GM18499 (cell line): Measurements from ENCODE around the gene MAPK10.
"Not testable (repeated sequence)": the region's sequence is repeated elsewhere in the genome, so short reads cannot be mapped to it uniquely, and the experiment has no call there.

Source experiments
- ATAC-seq: cut with Tn5 transposase; IDR thresholded peaks from one replicate; pipeline ENCODE4 v1.9.1; 2021; ENCODE audit warnings: moderate number of reproducible peaks; ENCODE audit not compliant: insufficient read depth, unreplicated experiment

Gene MAPK10

GRCh38 chr4:86346320-86346719 lies 13.5 kb downstream of the MAPK10 start:
- ATAC-seq, result no peak

- no peak for ATAC-seq
Measured at GRCh38 chr4:86344127-86344526, 15.7 kb downstream of the MAPK10 start.

GRCh38 chr4:86338989-86339388 lies 20.9 kb downstream of the MAPK10 start:
- ATAC-seq, result no peak

- ATAC-seq, result no peak
Measured at GRCh38 chr4:86338521-86338920, 21.3 kb downstream of the MAPK10 start.

GRCh38 chr4:86334020-86334750 lies 25.7 kb downstream of the MAPK10 start:
- no peak for ATAC-seq

- ATAC-seq, result no peak
Measured at GRCh38 chr4:86333236-86333635, 26.6 kb downstream of the MAPK10 start.

GRCh38 chr4:86330961-86331742 lies 28.7 kb downstream of the MAPK10 start:
- ATAC-seq, result no peak

- not testable (repeated sequence) for ATAC-seq
Measured at GRCh38 chr4:86330411-86330810, 29.4 kb downstream of the MAPK10 start.

GRCh38 chr4:86329431-86329830 lies 30.4 kb downstream of the MAPK10 start:
- no peak for ATAC-seq

- ATAC-seq, result no peak
Measured at GRCh38 chr4:86326400-86326799, 33.5 kb downstream of the MAPK10 start.

- ATAC-seq, result no peak
Measured at GRCh38 chr4:86319390-86319789, 40.5 kb downstream of the MAPK10 start.

GRCh38 chr4:86315579-86315978 lies 44.3 kb downstream of the MAPK10 start:
- no peak for ATAC-seq

GRCh38 chr4:86313656-86314055 lies 46.2 kb downstream of the MAPK10 start:
- no peak for ATAC-seq

- ATAC-seq, result no peak
Measured at GRCh38 chr4:86307432-86307831, 52.4 kb downstream of the MAPK10 start.

GRCh38 chr4:86306816-86307215 lies 53.0 kb downstream of the MAPK10 start:
- ATAC-seq, result no peak

- no peak for ATAC-seq
Measured at GRCh38 chr4:86302830-86303229, 57.0 kb downstream of the MAPK10 start.

- ATAC-seq, result no peak
Measured at GRCh38 chr4:86302251-86302650, 57.6 kb downstream of the MAPK10 start.

GRCh38 chr4:86300516-86300915 lies 59.3 kb downstream of the MAPK10 start:
- ATAC-seq, result no peak

GRCh38 chr4:86296865-86297264 lies 63.0 kb downstream of the MAPK10 start:
- ATAC-seq, result no peak

- no peak for ATAC-seq
Measured at GRCh38 chr4:86294883-86295282, 65.0 kb downstream of the MAPK10 start.

- ATAC-seq, result no peak
Measured at GRCh38 chr4:86291180-86291579, 68.7 kb downstream of the MAPK10 start.

- ATAC-seq, result no peak
Measured at GRCh38 chr4:86286726-86287125, 73.1 kb downstream of the MAPK10 start.
